KMS-11 (cell line): ENCODE data around the gene SCARF2.
"Not testable (repeated sequence)": the region's sequence is repeated elsewhere in the genome, so short reads cannot be mapped to it uniquely, and the experiment has no call there.

Experiments used
- H2AFZ ChIP-seq: fragments of 200-600 bp; sonication (generic); 2 replicates; pipeline ENCODE4 v1.6.1; 2016; ENCODE audit warnings: antibody characterized with exemption, mixed run types, low read depth
- H3K27ac ChIP-seq: fragments of 200-600 bp; sonication (generic); 2 replicates; pipeline ENCODE4 v1.6.1; 2016; ENCODE audit warnings: mild to moderate bottlenecking, mixed run types
- H3K27me3 ChIP-seq: fragments of 200-600 bp; sonication (generic); 2 replicates; pipeline ENCODE4 v1.6.1; 2017; ENCODE audit warnings: mild to moderate bottlenecking, low read depth, mixed run types, moderate library complexity; ENCODE audit not compliant: insufficient read depth
- H3K36me3 ChIP-seq: fragments of 200-600 bp; sonication (generic); 2 replicates; pipeline ENCODE4 v1.6.1; 2017; ENCODE audit warnings: mild to moderate bottlenecking, mixed run types; ENCODE audit not compliant: insufficient read depth
- H3K4me1 ChIP-seq: fragments of 200-600 bp; sonication (generic); 2 replicates; pipeline ENCODE4 v1.6.1; 2016; ENCODE audit warnings: mild to moderate bottlenecking, low read depth, mixed run types; ENCODE audit not compliant: poor library complexity, severe bottlenecking
- H3K4me2 ChIP-seq: fragments of 200-600 bp; sonication (generic); 2 replicates; pipeline ENCODE4 v1.7.0; 2016; ENCODE audit warnings: mild to moderate bottlenecking, mixed run types
- H3K4me3 ChIP-seq: fragments of 200-600 bp; sonication (generic); IDR thresholded peaks from 2 replicates; pipeline ENCODE4 v1.6.1; 2017; ENCODE audit warnings: low read depth, low read length, mixed read lengths; ENCODE audit not compliant: insufficient read depth
- H3K79me2 ChIP-seq: fragments of 200-600 bp; sonication (generic); 2 replicates; pipeline ENCODE4 v1.6.1; 2016; ENCODE audit warnings: low read depth, mixed run types; ENCODE audit not compliant: insufficient read depth
- H3K9ac ChIP-seq: fragments of 200-600 bp; sonication (generic); 2 replicates; pipeline ENCODE4 v1.6.1; 2016; ENCODE audit warnings: mild to moderate bottlenecking, mixed run types
- H4K20me1 ChIP-seq: fragments of 200-600 bp; sonication (generic); 2 replicates; pipeline ENCODE4 v1.6.1; 2016; ENCODE audit warnings: mild to moderate bottlenecking, mixed run types; ENCODE audit not compliant: insufficient read depth
- CTCF ChIP-seq: fragments of 200-600 bp; sonication (generic); conservative IDR thresholded peaks from 2 replicates; pipeline ENCODE4 v1.6.1; 2017; ENCODE audit warnings: low read depth, mild to moderate bottlenecking, antibody characterized with exemption, low read length, moderate library complexity, mixed read lengths

Gene SCARF2

GRCh38 chr22:20437613-20438426, at the start of gene SCARF2:
Gene SCARF2 (minus strand): TSS chr22:20437825. CDS start chr22:20437754, 71 bp downstream.
- Histone ChIP-seq H3K27me3 (peaks cover 7% of the 10 kb centered on the region; the same call in 1 of the 2 replicates), H3K27ac (no peak within 1 kb of the TSS), H3K36me3 (no peaks in the 10 kb centered on the region), H4K20me1 (no peaks in the 10 kb centered on the region), H3K9ac (no peak within 1 kb of the TSS), H2AFZ (no peak within 1 kb of the TSS), H3K79me2 (no peaks in the 10 kb centered on the region), H3K4me1 (no peaks in the 10 kb centered on the region), H3K4me2 (no peak within 1 kb of the TSS), H3K4me3 (no peak within 1 kb of the TSS)
- no peak for TF ChIP-seq CTCF

GRCh38 chr22:20486229-20486628, 48.6 kb upstream of the SCARF2 start:
- Histone ChIP-seq H3K4me1 (no peaks in the 10 kb centered on the region), H2AFZ (no peak overlapping the region), H3K4me2 (no peak overlapping the region), H3K36me3 (no peaks in the 10 kb centered on the region), H3K27ac (no peak overlapping the region), H3K9ac (no peak overlapping the region), H4K20me1 (no peaks in the 10 kb centered on the region), H3K4me3 (no peak overlapping the region), H3K79me2 (no peaks in the 10 kb centered on the region), H3K27me3 (no peaks in the 10 kb centered on the region)
- no peak for TF ChIP-seq CTCF

- Histone ChIP-seq H2AFZ (no peak overlapping the region), H3K9ac (no peak overlapping the region), H3K79me2 (no peaks in the 10 kb centered on the region), H3K4me3 (no peak overlapping the region), H3K27me3 (no peaks in the 10 kb centered on the region), H3K36me3 (no peaks in the 10 kb centered on the region), H3K27ac (no peak overlapping the region), H4K20me1 (no peaks in the 10 kb centered on the region), H3K4me1 (no peaks in the 10 kb centered on the region), H3K4me2 (no peak overlapping the region)
- no peak for TF ChIP-seq CTCF
Observed at GRCh38 chr22:20484948-20485683, 47.5 kb upstream of the SCARF2 start.

GRCh38 chr22:20483771-20484170, 46.1 kb upstream of the SCARF2 start:
- Histone ChIP-seq H3K36me3 (no peaks in the 10 kb centered on the region), H3K4me2 (no peak overlapping the region), H2AFZ (no peak overlapping the region), H3K79me2 (no peaks in the 10 kb centered on the region), H3K4me3 (no peak overlapping the region), H3K9ac (no peak overlapping the region), H3K27me3 (no peaks in the 10 kb centered on the region), H4K20me1 (no peaks in the 10 kb centered on the region), H3K4me1 (no peaks in the 10 kb centered on the region), H3K27ac (no peak overlapping the region)
- TF ChIP-seq CTCF = no peak

GRCh38 chr22:20483143-20483506, 45.5 kb upstream of the SCARF2 start:
- H3K9ac ChIP-seq, H3K79me2 ChIP-seq, H3K36me3 ChIP-seq, H3K27ac ChIP-seq, H3K27me3 ChIP-seq, H3K4me3 ChIP-seq, H2AFZ ChIP-seq, H3K4me2 ChIP-seq, H3K4me1 ChIP-seq, H4K20me1 ChIP-seq: not testable (repeated sequence)
